Erythroblast (primary cell): Measurements from ENCODE around the gene TANK.

Experiments used
- DNase-seq, 2 experiments: peaks; one replicate each; lab custom pipeline; 2025; lab: John Stamatoyannopoulos, UW
- GATA1 ChIP-seq: IDR thresholded peaks from 2 replicates; pipeline ENCODE4 v1.6.1; 2011; ENCODE audit warnings: low read depth, mild to moderate bottlenecking, control low read depth, low read length, moderate library complexity
- POLR2A ChIP-seq: IDR thresholded peaks from 2 replicates; pipeline ENCODE4 v1.6.1; 2011; ENCODE audit warnings: mild to moderate bottlenecking, low read length

Gene TANK, protein sequence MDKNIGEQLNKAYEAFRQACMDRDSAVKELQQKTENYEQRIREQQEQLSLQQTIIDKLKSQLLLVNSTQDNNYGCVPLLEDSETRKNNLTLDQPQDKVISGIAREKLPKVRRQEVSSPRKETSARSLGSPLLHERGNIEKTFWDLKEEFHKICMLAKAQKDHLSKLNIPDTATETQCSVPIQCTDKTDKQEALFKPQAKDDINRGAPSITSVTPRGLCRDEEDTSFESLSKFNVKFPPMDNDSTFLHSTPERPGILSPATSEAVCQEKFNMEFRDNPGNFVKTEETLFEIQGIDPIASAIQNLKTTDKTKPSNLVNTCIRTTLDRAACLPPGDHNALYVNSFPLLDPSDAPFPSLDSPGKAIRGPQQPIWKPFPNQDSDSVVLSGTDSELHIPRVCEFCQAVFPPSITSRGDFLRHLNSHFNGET

DNA sequence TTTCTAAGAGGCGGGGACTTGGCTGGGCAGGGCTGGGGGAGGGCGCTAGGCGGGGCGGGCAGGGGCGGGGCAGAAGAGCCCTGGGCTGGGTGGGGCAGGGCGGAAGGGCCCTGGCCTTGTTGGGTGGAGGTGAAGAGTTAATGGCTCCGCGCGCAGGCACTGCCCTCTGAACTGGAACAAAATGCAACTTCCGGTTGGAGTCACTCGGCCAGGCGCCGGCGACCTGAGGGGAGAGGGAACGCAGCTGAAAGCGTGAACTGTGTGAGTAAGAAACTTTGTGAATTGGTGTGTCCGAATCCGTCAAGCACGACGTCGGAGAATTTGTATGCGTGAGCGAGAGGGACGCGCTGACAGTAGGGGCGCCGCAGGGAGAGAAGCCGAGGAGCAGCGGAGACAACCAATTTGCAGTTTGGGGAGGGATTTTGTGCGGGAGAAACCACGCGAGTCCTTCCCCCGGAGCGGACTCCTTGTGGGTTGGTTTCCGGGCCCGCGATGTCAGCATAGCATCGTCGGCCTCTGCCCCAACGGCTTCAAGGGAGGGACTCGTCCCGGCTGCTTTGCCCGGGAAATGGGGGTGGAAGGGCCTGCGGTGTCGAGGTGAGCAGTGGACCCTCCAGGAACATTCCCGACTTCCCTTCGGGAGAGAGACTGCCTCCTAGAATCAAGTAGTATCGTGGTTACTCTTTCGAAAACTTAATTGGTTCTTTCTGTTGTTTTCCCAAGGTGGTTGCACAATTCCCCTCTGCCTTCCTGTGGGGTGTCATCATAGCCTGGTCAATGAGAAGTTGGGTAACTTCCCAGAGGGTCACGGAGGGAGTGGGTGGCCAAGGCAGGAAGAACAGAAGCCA is at the start of gene TANK:
TANK (plus strand) TSS at position 203 of the 848 bp plus-strand sequence. CDS start 19,235 bp downstream, outside the sequence.
- peak; percentile 97 for DNase-seq

DNA sequence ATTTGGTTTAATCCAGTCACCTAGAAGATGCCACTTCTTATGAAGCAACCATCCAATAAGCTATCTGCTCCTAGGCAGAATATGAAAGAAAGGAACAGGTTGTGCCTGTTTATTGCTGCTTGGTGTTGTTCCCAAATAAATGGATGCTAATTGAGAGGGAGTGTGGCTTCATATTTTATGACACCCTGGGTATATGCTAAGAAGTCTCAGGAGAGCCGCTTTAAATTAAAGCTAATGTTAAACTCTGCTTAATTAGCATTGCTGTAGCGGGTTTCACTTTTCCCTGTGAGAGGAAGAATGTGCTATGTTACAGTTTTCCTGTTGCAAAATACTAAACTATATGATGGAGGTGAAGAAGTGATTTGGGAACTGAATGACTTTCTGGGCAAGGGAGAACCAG is 48.7 kb upstream of the TANK start:
- no peak for TF ChIP-seq GATA1
- no peak for DNase-seq

More for the DNA sequence above, at the start of gene TANK:
- no peak for TF ChIP-seq GATA1
- TF ChIP-seq POLR2A, result peak; percentile 96

DNA sequence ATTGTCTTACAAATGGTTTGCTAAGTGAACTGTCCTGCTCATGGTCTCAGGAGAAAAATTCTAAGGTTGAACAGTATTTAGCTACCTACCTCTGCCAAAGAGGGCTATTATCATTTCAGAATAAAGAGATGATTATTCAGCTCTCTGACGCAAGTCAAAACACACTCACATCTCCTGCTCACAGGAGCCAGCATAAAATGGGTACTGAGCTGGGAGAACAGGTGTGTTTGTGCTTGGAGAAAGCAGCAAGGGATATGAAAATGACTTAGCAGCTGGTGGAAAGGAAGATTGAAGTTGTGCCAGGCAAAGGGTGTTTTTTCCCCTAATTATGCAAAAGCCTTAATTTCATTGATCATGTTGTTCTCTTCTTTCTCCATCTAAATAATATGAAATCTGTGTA is 47.3 kb upstream of the TANK start:
- TF ChIP-seq POLR2A (no peak), GATA1 (no peak)
- no peak for DNase-seq

DNA sequence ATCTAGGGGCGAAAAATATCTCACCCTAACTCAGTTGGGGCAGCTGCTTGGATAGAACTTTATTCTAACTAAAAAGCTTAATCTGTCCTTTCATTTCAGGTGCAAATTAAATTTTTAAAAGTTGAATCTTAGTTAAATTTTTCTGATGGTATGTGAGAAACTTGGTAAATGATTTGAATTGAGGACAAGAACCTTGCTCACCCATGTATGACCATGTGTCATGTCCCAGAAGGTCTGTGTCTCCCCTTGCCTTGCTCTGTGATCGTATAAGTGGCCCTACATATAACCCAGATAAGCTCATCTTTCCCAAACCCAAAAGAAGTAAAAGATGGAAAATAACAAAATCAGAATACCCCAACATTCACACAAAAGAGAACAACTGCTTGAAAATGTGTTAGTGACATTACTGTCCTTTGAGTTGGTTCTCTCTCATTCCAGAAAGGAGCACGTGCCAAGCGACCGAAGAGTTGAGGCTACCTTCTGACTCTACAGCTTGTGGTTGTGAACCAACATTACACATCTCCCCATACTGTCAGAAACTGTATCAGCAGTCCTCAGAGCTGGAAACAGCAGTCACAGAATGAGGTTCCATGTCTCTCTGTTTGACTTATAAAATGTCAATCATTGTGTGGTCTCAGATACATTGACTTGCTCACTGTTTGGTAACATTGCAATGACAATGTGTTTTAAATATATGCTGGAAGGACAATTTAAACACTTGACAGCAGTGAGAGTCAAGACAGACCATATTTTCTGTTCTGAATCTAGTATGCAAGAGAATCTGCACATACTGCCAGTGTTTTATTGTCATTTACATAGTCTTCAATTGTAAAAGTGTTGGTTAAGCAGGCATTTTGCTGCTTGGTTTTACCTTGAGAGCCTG is 46.3 kb upstream of the TANK start:
- TF ChIP-seq POLR2A (no peak), GATA1 (no peak)
- DNase-seq, result no peak

DNA sequence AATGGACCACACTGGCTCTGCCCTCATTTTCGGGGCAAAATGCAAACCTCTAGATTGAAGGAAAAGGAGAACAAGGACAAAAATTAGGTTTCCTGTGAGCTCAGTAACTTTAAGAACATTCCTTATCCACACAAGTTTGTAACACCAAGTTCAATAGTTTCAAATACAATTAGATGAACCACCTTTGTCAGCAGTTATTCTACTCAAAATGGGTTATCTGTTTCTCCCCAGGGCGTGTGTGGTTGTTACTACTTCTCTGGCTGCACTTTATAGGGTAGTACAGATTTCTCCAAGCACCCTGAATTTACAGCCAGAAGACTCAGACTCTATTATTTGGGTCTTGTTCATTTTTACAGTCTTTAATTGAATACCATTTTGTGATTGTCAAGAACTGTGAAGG is 45.0 kb upstream of the TANK start:
- DNase-seq, result no peak
- TF ChIP-seq GATA1 (no peak), POLR2A (no peak)

DNA sequence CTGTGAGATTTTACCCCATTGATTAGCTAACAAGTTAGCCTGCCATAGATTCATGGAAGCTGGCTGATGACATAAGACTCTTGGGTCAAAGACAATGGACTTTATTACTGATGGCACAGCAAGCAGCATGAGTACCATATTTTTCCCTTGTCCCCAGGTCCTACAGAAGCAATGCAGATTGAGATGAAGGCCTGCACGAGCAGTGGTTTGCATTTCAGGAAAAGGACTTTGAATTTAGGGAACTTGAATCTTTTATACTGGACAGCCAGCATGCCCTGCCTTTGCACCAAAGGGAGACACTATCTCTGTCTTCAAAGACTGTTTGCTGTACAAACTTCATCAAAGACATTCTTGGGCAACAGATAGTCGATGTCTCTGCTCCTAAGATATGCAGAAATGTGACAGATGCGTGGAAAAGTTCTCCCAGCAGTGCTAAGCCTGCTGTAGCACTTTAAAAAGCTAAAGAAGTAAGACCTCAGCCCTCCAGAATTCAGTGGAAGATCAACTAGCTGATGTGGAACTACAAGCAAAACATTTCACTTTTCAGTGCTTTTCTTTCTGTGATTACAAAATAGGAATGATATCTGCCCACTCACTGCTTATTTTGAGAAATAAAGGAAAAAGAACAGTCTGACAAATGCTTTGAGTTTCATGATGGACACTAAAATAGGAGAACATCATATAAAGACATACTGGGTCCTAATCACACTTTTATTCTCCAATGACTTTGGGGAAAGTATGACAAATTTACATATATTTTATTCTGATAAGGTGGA is 44.4 kb upstream of the TANK start:
- TF ChIP-seq POLR2A, result no peak
- no peak for TF ChIP-seq GATA1
- no peak for DNase-seq

DNA sequence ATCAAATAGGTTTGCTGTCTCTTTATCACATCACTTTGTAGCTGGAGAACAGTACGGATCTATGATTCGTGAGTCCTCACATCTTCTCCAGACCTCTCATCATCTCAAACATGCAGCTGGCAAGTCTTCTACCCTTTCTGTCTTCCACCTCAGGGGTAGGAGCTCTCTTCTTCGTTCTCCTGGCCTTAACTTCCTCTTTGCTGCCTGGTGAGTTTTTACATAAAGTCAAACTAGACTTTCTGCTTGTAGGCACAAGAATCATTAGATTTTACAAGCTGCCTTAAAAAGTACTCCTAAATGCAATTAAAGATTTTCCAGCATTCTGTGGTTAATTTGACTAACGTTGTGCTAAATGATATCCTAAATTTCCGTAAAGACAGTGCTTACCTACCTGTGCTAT is 43.7 kb upstream of the TANK start:
- TF ChIP-seq GATA1 (no peak), POLR2A (no peak)

DNA sequence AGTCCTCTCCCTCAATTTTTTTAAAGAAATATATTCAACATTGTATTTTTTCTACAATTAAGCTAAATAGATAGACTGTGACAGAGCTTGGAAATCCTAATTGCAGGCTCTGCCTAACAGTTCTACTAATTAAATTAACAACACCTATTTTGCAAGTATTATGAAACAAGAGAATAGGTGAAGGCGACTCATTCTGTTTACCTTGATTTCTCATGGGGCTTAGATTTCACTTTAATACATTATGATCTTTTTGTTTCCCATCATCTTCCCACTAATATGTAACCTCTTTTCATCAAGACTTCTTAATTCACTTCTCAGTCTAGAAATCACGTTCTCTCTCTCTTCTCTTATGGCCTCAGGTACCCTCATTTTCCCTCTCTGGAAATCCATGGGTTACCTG is 42.7 kb upstream of the TANK start:
- no peak for DNase-seq
- TF ChIP-seq POLR2A, result no peak
- no peak for TF ChIP-seq GATA1

More for the DNA sequence above, 43.7 kb upstream of the TANK start:
- DNase-seq, result no peak

DNA sequence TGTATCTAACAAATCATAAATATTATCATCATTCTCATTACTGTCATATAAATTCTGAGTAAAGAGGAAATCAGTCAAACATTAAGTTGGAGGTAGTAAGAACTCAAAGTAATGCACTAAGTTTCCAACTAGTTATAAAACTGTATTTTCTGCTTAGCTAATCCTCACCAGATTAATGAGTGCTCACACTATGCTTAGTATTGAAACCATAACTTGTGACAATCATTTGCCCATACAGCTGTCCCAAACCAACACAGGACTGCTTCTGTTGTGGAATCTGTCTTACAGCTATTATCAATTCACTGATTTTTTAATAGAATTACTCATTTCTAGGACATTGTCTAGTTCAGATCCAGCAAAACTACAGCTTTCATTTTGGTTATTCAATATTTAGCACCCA is 41.5 kb upstream of the TANK start:
- no peak for TF ChIP-seq POLR2A
- TF ChIP-seq GATA1, result no peak
- no peak for DNase-seq

DNA sequence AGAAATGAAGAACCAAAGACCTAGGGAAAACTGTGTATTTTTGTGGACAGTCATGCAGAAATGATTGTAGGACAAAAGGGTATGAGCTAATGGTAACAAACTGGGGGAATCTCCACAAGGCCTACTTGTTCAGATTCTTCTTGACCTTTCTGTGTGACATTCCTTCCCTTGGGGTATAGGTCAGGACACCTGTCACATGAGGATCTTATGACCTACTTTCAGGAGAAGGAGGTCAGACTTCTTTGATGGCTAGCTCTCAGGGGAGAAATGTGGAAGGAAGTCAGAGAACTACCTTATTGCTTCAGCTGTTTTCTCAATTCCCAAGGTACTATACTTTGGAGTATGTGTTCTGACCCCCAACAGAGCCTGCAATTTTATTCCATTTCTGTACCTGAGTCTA is 40.7 kb upstream of the TANK start:
- TF ChIP-seq GATA1, result no peak
- no peak for TF ChIP-seq POLR2A
- no peak for DNase-seq

DNA sequence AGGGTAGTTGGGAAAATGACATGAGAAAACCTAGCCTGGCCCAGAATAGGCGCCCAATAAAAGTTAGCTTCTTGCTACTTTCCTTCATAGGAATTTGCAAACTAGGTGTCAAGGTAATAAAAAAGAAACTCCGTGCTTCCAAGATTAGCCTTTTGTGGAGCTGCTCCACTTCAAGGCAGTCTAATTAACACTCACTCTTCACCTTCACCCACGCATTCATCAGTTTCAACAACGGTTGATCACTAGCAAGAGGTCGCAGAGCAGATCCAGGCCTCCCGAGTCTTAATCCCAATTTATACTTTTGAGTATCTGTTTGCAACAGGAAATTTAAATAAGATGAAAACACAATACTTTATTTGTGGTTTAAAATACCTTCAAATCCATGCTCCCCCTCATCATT is 39.5 kb upstream of the TANK start:
- no peak for DNase-seq
- TF ChIP-seq GATA1 (no peak), POLR2A (no peak)

DNA sequence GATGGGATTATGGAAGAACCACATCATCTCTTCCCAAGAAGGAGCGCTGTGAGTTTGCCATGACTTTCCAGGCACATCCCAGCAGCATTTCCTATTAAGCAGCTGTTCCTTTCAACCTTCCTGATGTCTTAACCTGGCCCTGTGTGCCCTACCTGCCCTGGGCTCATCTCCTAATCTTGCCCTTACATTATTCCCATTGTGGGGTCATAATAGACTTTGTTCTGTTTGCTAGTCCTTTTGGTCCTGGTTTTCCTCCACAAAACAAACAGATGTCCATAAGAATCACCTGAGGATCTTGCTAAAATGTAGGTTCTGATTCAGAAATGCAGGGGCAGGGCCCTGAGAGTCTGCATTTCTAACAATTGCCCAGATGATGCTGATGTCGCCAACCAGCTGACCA is 38.6 kb upstream of the TANK start:
- DNase-seq, result no peak

More for the DNA sequence above, 38.6 kb upstream of the TANK start:
- TF ChIP-seq POLR2A (no peak), GATA1 (no peak)
